GM18909 (cell line): ENCODE results near the gene UROC1.

Experiments
- ATAC-seq: cut with Tn5 transposase; IDR thresholded peaks from one replicate; pipeline ENCODE4 v1.9.1; 2021; ENCODE audit warnings: mild to moderate bottlenecking; ENCODE audit not compliant: unreplicated experiment, poor library complexity

The UROC1 gene

DNA sequence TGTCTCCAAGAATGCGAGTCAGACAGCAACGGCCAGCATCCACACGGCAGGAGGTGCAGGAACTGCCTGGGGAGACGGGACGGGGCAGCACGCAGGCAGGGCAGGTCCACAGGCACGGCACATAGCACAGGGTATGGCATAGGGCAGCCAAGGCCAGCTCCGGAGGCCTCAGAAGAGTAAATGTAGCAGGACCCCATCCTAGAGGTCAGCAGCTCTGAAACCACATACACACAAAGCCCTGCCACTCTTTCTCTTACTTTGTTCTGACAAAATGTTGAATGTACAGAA is 68.7 kb downstream of the UROC1 start:
- ATAC-seq = no peak

DNA sequence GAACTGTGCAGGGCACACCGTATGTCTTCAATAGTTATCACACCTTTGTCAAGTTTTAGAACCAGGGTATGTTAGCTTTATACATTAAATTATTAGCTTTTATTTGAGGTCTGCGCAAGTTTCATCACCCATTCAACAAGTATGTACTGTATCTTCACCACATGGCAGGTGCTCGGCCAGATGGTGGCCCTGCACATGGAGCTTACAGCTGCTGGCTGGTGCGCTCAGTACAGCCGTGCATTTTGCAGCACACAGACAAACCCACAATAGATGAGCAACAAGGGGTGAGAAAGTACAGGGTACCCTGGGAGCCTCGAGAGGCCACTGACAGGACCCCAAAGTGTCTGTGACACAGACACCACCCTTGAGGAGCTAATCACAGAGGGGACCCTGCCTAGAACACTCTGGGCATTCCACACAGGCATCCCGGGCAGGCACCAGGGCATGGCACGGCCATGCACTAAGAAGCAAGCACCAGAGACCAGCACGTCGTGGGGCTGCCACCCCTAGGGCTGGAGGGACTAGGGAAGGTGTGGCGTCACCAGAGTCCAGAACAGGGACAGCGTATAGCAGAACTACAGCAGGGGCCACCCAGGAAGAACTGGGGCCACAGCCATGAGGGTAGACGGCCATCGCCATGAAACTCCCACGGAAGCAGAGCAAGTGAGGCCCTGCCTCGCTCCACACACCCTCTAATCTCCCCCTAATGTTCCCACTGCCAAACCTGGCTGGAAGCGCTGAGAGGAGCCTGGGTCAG is 69.3 kb downstream of the UROC1 start:
- no peak for ATAC-seq

DNA sequence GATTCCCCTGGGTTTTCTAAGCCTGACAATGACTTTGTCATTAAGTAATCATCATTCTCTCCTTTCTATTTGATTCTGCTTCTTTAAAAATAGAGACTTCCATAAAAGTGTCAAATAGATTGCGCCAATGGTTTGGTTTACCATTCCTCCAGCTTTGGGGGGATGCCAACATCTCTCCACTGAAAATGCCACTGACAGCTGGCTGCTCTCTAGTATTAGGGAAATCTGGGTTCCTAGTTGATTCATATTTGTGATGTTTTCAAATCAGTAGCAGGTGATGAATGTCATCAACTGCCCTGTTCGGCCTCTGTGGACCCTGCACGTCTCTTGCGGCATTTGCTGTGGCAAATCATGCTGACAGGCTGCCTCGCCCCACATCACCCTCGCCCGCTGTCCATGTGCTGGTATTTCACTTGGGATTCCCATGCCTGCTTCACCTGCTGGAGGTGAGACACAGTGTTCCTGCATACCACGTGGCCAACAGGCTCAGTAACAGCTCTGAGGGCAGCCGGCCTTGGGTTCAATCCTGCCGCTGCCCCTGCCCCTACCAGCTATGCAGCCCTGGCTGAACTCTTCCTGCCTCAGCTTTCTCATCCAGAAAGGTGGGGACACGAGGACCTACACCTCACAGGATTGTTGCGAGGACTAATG is 70.0 kb downstream of the UROC1 start:
- ATAC-seq = no peak

DNA sequence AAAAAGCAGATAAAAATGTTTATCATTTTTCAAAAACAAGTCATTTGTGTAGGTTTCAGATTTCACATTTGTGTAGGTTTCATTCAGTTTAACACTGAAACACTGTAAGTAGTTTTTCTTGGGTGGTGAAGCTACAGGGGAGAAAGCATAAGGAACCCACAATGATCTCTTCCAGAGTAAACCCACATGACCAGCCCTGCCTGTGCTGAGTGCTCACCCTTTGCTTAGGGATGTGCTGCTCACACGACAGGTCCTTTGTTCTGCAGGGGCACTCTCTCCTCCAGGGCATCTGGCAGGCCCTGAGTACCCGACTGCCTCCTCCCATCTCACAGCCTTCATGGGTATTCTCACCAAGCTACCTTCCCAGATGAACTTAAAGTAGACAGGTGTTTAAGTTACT is 70.8 kb downstream of the UROC1 start:
- no peak for ATAC-seq

DNA sequence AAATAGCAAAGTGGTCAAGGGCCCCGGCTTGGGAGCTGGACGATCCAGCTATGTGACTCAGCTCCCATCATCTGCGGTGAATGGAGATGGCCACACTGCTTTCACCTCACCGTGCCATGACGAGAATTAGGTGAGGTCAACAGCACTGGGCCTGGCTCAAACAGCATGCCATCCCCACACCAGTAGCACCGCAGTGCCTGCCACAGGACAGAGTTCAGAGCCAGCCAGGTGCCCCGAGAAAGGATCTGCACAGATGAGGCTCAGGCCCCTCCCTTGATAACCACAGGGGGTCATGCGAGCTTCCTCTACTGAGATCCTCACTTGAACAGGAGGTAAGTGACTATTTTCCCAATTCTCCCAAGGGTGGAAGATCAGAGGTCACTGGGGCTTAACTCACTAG is 71.3 kb downstream of the UROC1 start:
- no peak for ATAC-seq

DNA sequence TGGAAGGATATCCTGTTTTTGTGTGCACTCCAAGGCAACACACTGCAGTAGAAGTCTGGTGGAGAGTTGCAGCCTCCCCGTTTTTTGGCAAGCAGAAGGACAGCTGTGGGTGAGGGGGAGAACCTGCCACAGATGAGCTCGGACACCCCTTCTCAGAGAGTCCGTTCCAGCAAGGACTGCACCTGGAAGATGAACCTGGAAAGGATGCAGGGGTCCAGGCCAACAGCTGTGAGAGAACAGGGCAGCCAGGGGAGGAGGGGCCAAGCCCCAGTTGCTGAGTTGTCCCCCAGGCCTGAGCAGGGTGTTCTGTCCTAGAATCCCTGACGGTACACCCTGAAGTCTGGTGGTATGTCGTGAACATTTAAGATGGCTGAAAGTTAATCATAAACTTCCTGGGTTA is 72.1 kb downstream of the UROC1 start:
- ATAC-seq = no peak

DNA sequence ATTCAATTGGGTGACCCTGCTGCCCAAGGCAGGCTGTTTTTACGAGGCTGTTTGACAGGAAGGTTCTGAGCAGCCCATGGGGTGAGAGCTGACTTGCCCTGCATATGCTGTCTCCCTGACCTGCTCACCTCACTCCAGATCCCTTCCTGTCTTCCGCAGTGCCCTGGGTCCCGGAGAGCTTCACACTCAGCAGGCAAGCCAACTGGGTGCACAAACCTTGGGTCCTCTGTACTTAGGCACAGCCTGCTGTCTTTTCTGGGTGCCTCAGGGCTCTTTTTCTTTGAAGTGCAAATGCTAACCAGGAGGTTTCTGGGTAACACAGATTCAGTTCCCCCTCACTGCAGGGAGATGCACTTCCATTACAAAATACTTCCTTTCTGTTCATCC is 74.7 kb downstream of the UROC1 start:
- ATAC-seq = no peak

DNA sequence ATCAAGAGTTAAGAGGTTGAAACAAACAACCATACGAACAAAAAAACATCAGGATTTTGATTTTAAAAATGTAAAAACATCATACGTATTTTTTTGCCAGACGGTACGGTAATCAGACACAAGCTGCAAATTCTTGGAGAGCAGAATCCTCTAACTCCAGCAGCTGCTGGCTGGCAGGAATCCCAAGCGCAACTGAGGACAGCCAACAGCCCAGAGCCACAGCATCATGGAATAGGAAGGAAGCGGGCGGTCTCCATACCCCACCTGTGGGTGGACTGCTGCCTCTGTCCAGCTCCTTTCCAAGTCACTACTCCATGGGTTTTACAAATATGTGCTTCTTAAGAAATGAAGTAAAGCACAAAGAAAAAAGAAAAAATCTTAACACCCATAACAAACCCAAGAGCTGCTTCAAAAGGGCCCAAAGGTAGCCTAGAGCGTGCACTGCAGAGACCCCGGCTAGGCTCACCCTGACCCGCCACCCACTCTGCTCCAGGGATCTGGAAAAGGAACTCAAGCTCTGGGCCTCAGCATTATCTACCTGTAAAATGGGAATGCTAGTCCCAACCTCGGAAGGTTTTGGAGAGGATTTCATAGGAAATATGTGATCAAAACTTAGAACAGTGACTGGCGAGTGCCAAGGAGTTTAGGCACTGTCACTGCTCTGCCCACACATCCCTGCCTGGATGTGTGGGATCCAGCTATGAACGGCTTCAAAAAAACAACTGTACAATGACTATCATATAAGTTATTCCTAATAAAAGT is 75.3 kb downstream of the UROC1 start:
- no peak for ATAC-seq

DNA sequence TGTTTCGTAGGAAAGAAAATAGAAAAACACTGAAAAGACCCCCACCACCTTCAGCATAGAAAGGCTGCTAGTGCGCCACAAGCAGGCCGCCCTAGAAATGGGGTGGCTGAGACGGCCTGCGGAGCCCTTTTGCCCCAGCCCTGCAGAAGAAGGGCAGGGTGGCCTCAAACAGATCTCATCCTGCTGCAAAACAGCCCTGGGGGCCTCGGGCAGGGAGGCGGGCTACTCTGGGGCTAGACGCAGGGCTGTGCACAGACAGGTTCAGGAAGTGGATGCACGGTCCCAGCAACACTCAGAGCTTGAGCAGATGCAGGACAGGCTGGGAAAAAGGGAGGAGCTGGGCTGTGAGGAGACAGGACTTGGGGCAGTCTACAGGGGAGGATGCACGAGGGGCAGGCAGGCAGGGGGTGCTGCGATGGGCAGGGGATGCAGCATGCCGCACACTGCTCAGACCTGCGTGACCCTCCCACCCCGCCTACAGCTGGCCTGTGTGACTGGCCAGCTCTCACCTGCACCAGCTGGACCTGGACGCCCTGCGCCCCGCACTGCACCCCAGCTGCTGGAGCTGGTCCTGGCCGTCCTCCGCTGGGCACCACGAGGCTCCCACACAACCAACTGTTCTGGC is 76.2 kb downstream of the UROC1 start:
- no peak for ATAC-seq

DNA sequence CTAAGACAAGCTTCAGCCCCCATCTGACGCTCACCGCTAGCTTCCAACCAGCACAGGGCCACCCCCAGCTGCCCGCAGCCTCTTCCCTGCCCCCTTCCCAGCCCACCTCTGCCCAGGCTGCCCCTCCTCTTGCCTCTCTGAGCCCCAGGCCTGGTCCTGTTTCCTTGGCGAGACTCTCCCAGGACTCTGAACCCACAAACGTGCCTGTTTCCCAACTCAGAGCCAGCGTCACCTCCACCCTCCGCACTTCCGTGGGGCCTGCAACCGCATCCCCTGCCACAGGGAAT is 76.9 kb downstream of the UROC1 start:
- no peak for ATAC-seq

DNA sequence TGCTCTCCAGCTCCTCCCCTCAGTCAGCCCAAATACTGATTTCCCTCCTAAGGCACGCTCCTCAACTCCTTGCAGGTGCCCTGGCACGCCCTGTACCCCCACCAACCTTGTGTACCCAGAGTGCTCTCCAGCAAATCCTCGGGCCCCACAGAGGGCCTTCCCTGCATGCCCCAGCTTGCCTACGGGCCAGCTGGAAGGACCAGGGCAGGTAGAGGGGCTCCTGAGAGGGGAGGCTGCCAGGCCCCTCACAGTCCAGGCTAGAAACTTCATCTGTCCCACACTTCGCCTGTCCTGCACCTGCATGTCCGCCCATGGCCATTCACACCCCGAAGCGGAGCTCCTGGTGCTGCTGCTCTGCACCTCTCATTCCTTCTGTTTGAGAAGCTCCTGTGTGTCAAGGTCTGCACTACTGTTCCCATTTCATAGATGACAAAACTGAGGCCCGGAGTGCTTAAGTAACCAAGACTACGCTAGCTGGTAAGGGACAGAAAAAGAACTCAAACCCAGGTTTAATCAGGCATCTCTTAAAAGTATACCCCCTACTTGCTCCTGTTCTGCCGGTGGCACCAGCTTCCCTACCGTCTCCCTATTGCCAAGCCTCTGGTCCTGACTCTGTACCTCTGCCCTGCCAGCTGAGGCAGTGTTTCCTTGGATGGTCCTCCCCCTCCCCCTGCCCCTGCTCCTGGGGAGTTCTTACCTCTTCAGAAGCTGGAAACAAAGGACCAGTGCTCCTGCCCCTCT is 77.4 kb downstream of the UROC1 start:
- ATAC-seq = no peak

DNA sequence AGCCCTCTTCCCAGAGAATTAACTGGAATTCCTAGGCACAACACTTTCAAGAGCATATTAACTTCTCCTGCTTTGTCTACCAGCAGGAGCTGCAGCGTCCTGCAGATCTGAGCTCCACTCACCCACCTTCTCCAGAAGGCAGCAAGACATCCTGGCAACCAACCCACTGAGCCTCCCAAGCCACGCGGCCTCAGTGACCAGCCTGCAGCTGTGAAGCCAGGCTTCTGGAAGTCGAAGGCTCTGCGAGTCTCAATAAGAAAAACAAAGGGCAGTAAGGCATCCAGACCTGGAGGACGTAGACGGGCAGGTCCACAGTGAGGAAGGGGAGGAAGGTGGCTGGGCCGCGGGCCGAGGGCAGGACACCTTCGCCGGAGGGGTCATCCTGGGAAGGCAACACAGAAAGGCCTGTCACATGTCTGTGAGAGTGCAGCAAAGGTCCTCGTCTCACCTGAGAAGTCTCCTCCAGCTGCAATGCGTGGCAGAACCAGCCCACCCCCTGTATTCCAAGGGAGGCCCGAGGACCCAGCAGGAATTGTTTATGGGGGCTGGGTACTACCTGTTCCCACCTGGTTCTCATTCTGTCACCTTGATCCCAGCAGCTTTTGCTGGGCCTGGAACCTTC is 78.1 kb downstream of the UROC1 start:
- no peak for ATAC-seq

DNA sequence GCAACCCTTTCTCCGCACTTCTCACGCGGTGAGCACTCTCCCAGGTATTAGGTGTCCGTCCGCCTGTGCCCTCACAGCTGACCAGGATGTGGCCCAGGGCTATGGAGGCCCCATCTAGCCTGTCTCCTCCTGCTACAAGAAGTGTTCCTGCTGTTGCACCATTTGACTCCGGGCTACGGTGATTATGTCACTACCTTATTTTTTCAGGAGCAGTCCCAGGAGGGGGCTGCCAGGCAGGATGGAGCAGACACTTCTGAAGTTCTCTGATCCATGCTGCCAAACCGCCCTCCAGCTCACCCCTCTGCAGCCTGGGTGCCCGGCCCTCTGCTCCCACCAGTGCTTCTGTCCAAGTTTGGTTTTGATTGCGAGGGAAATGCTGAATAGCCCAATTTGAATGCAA is 78.8 kb downstream of the UROC1 start:
- ATAC-seq = no peak

DNA sequence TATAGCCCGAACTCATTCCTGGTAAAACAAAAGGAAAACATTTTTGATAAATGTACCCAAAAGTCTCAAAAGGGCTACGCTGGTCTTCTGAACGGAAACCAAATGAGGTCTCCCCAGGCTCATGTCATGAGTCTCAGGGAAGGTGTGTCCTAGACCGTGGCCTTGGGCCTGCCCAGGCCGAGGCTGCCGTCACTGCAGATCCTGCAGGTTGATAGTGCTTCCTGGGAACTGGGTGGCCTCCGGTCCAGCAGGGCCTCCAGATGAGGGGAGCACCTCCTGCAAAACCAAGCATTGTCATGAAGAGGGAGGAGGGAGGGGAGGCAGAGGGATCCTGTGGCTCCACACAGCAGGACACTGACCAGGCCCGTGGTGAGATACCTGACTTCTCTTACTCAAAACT is 79.4 kb downstream of the UROC1 start:
- ATAC-seq = no peak

DNA sequence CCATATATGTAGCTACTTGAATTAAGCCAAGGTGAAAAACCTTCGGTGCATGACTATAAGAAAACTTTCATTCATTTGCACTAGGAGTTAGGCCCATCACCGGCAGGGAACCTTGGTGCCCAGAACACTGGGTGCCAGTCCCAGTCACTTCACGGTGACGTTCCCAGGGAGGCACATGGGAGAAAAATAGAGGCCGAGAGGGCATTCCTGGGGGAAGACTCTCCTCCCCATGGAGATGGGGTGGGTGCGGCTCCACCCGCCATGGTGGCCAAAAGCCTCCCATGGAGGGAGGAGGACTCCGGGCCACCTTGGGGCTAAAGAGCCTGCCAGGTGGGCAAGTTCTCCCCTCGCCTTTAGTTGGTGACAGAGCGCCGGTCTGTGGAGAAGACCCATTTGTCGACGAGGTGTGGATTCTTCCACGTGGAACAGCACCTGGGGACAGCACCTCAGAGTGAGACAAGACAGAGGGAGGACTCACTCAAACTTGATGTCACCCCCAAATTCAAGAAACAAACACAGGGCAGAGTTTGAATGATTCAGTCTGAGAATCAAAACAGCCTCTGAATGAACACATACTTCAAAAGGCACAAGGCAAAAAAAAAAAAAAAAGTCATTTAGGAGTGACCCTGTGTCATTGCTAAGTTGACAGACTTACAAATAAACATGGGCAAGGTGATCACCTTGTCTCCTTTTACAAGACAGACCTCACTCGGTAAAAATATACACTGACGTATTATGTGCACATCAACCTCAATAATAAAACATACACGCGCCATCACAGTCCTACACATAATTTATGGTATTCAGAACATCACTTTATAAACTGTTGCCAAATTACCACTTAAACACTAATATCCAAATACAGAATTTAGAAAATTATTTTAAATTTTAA is 80.5 kb downstream of the UROC1 start:
- no peak for ATAC-seq

DNA sequence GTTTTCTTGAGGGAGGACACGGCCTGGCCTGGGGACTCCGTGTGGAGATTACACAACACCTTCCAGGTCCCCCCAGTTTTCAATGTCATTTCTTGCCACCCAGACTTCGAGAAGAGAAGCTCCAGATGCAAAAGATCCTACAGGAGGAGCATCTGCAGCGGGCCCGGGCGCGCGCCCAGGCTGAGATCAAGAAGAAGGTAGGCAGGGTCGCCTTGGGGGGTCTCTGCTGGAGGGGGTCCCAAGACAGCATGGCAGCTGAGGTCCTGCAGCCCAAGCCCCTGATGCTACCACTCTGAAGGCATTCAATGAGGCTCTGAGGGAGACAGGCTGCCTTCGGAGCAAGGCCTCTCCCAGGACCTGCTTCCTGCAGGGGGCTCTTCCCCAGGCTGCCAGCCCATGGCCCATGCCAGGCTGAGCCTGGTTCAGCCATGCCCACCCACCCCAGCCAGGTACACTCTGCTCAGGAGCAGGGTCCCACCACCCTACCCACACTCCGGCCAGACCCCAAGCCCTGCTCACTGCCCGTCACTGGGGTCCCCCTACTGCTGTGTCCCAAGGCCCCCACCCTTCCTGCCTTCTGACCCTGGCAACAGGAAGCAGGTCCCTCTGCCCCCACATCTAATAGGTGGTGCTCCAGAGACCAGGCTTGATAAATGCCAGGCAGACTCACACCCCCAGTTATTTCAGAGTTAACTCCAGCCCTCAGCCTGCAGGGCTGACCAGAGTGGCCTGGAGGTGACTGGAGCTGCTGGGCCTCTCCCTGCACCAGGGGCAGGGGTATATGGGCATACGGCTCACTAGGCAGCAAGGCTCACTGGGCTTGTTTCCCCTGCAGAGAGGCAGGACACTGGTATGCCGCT is 81.9 kb downstream of the UROC1 start:
- ATAC-seq = no peak

DNA sequence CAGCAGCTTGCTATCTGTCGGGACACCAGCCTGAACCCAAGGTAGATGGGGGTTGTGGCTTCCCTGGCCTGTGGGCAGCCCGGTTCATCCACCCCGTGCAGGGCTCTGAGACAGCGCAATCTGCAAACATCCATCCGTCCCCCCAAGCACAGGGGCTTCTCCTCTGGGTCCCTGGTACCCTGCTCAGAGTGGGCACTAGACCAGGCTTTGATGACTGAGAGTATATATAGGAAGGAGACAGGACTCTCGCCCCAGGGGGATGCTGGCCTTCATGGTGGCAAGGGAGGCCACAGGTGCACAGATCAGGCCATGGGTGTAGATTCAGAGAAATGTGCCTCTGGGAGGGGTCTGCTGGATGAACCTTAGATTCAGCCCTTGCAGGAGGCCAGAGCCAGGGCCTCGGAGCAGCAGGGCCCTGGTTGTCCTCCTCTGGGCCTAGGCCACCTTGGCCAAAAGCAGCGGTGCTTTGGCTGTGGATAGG is 82.6 kb downstream of the UROC1 start:
- ATAC-seq = no peak

DNA sequence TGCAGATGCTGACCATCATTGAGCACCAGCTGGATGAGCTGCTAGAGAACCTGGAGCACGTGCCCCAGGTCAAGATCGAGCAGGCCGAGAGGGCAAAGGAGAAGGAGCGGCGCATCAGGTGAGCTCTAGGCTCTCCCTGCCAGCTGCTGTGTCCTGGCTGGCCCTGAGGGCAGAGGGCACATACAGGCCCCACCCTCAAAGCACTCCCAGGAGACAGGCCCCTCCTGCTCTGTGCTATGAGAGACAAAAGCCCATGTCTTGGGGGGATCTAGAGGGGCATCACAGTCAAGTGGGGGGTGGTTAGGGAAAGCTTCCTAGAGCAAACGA is 83.3 kb downstream of the UROC1 start:
- ATAC-seq = no peak
